Measurements from ENCODE around the gene PRRC2B.

PRRC2B gene

DNA sequence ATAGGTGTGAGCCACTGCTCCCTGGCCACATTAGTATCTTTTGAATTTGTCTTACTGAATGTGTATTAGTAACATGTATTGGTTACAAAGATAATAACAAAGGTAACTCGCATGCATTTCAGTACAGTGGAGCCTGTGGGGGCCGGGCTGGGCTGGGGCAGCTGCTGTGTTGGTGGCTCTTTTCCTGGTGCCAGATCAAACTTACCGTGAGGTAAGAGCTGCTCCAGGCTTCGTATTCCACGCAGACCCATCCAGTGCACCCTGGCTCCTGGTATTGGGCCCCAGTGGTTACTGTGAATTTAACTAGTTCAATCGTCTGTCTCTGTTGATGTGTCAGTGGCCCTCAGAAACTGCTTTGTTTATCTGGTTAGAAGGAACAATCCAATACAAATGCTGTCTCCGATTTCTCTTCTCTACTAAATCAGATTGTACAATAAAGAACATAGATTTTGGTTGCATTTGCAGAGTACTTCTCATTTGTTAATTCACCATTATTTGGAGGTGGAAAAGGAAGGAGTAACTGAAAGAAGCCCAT, 15.6 kb downstream of the PRRC2B start:
- no peak for DNase-seq (ENCODE audit: low read depth)

DNA sequence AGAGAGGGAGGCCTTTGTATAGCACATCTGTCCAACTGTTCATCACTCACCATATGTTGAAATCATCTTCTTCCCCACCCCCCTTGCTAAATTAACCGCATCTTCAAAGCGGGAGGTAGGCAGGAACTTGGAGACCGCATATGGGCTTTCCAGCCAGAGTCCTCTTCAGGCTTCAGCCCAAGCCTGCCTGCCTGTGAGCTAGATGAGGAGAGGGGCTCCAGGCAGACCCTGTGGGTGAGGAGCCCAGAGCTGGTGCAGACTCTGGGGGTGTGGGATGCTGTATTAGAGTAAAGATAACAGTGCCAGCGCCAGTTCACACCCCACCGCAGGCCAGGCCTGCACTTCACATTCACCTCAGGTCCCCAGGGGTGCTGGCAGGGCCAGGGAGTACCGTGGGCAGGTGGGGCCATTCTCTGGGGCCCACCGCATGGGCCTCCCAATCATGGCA, 16.2 kb downstream of the PRRC2B start:
- DNase-seq (ENCODE audit: low read depth), result no peak

DNA sequence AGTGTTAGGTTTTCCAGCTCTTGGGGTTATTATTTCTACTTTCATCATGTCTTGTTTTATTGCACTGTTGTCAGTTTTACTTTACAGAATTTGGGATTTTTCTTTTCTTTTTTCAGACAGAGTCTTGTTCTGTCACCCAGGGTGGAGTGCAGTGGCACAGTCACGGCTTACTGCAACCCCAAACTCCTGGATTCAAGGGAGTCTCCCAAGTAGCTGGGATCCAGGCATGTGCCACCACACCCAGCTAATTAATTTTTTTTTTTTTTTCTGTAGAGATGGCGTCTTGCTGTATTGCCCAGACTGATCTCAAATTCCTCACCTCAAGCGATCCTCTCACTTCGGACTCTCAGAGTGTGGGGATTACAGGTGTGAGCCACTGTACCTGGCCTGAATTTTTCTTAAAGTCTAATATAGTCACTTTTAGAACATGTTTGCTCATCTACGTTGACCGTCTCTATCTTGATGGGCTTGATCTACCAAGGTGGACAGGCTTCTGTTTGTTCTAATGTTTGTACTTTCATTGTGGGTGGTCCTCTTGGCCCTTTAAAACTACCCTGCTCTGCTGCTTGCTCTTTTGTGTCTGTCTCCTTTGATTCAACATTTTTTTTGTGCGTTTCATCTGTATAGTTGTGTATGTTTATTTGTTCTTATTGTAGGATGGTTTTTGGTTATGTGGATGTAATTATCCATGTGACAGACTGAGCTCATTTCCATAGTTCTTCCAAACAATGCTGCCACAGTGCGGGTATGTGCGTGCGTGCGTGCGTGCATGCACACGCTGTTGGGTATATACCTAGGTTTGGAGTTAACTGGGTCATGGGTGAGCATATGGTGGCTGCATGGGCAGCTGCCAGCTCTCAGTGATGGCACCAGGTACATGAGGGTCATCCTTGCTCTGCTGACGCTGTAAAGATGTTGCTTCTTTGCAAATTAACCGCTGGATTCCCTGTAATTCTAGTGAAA, 18.1 kb downstream of the PRRC2B start:
- DNase-seq (ENCODE audit: low read depth), result no peak

DNA sequence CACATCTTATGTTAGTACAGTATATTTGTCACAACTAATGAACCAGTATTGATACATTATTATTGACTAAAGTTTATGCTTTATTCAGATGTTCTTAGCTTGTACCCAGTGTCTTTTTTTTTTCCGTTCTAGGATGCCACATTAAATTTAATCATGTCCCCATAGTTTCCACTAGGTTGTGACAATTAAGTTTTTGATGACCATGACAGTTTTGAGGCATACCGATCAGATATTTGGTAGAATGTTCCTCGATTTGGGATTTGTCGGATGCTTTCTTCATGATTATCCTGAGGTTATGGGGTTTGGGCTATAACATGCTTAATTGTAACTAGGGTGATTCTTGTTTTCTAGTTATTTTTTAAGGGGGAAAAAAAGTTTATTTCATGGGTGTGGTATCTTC, 22.6 kb downstream of the PRRC2B start:
- DNase-seq (ENCODE audit: low read depth), result no peak

DNA sequence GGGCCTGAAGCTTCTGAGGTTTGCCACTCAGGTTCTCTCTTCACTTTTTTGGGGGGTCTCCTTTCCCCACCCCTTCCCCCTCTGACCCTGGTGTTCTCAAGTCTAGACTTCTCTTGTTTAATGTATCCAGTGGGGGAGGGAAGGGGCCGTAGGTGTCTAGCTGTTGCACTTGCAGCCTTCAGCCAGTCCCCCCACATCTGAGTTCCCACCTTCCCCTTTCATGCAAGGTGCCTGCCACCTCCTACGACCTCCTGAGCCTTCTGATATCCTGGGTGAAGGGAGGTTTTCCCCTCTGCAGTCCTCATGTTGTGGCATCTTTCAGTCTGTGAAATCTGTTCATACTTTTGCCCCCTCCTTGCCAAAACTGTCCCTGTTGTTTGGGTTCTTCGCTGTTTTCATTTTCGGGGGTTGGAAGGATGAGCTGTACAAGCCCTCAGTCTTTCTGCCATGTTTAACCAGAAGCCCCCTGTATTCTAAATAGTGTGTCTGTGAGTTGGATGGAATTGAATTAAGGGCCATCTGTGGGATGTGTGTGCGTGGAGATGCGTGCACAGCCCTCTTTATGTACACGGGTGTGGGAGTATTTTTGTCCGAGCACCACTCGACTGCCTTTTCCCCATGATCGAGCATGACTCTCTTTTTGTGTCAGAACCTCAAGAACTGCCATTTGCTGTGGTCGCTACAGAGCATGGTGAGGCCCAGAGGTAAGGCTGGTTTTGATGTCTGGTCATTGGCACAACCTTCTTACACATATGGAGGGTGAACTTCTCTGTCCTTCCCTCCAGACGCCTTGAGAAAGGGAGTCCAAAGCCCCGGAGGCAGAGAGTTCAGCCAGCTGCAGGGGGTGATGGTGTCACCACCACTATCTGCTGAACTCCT, 23.6 kb downstream of the PRRC2B start:
- DNase-seq (ENCODE audit: low read depth), result no peak

DNA sequence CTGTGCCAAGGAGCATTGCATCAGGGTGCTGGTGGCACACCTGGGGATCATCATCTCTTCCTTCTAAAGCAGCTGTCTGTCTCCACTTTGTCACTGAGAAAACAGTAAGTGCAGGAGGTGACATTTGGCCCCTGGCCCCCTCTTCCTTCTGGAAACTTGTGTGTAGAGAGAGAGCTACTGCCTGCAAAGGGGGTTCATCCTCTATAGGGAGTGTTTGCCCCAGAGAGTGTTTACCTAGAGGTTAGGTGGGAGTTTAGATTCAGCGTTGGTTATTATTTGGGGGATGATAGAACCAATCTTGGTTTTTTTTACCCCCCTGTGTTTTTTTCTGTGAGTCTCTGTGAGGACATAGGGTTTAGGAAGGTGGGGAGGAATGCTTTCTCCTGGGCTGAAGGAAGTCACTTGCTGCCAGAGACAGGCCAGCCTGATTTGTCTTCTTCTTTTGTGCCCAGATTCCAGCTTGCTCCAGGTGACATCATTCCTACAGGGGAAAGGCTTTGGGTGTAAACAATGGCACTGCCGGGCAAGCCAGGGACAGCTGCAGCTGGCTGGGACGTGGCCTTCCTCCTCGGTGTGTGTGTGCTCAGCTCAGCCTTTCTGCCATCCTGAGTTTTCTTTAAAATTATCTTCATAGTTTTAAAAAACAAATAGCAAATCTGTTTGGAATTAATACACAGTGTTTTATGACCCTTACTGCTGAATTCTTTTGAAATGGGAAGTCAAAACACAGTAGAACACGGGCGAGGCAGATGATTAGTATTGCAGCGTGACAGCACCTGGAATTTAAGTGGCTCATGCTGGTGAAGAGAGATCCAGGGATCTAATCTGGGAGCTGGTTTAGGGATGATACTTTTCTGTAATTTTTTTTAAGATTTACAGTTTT, 24.5 kb downstream of the PRRC2B start:
- DNase-seq (ENCODE audit: low read depth), result no peak

DNA sequence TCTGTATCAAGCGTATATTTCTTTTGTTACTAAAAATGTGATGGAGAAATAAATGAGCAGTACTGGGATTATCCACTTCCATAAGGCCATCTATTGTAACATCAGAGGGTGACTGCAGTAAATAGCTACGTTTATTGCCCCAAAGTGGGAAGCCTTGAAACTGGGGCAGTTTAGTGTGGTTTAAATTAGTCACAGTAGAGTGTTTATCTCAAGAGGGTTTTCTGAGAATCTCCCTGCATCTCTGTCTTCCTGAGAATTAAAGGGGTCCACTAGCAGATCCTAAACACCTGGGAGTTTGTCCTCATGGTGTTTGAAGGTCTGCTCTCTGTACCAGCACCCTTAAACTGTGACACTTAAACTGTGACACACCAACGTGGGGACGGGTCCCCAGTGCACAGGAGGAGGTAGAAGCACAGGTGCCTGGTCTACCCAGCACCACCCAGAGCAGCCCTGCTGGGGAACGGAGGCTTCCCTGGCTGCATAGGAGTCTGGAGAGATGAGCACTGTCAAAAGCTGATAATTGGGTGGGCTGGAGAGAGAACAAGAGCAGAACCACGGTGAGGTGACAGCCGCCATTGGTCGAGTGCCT, 25.2 kb downstream of the PRRC2B start:
- DNase-seq (ENCODE audit: low read depth), result no peak

DNA sequence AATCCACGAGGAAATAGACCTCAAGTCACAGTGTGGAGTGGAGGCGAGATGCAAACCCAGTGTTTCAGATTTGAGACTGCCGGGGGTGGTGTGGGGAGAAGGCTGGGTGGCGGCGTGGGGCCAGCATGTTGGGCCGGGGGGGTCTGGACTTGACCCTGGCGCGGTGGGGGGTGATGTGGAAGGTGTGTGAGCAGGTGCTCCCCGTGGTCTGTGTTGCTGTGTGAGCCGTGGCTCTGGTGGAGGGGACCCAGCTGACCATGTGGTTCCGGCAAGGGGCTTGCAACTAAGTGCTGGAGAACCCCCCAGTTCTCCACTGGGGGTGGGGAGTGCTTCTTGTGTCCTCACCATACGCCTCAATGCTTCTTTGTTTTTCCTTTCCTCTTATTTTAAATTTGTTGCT, 25.8 kb downstream of the PRRC2B start:
- DNase-seq (ENCODE audit: low read depth), result no peak

DNA sequence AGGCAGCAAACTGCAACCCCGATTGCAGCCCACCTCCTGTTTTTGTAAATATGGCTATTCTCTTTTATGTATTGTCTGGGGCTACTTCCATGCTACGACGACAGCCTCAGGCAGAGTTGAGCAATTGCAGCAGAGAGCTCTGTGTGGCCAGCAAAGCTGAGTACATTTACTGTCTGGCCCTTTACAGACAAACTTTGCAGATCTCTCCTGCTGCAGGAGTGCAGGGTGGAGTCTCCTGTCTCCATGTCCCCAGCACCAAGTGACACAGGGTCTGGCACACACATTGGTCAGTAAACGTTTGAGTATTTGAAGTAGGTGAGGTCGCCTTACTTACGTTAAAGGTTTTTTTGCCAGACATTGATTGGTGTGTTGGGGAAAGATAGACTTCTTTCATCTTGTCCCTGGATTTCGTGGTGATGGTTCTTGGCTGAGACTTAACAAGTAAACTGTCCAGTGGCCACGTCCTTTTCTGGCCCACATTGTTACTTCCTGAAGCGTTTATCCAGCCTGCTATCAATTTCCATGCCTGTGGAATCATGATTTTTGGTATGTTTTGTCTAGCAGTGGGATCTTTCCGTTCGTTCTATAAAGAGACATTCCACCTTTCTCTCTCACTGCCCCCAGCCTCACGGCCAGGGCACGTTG, 27.2 kb downstream of the PRRC2B start:
- DNase-seq (ENCODE audit: low read depth), result no peak

DNA sequence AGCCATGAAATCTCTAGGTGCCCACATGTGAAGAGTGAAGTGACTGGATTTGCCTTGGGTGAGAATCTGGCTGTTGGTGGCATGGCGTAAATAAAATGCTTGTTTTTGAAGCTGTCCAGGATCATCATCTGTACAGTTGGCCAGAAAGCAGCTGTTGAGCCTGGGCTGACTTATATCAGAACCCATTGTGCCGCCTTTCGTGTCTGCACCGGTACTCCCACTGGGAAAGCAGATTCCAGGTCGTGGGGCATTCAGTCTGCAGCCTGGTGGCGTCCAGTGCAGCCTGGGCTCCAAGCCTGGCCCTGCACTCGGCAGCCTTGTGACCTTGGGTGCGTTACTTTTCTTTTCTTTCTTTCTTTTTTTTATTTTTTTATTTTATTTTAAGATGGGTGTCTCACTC, 27.8 kb downstream of the PRRC2B start:
- DNase-seq (ENCODE audit: low read depth), result no peak

DNA sequence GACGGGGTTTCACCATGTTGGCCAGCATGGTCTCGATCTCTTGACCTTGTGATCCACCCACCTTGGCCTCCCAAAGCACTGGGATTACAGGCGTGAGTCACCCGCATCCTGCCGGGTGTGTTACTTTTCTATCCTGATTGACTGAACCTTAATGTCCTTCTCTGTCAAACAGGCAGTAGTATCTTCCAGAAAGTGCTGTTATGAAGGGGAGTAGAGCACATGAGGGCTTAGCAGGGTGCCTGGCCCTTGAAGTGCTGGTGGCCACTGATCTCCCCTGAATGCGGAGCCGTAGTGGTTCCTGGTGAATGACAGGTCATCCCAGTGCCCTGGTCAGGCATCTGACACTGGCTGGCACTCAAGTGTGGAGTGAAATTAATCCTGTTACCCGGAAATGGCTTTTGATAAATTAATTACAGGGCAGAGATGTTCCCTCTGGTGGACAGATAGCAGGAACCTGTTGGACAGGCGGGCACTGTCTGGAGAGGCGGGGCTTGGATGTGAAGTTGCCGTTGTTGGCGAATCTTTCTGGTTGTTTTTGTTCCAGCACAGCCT, 28.4 kb downstream of the PRRC2B start:
- no peak for DNase-seq (ENCODE audit: low read depth)

DNA sequence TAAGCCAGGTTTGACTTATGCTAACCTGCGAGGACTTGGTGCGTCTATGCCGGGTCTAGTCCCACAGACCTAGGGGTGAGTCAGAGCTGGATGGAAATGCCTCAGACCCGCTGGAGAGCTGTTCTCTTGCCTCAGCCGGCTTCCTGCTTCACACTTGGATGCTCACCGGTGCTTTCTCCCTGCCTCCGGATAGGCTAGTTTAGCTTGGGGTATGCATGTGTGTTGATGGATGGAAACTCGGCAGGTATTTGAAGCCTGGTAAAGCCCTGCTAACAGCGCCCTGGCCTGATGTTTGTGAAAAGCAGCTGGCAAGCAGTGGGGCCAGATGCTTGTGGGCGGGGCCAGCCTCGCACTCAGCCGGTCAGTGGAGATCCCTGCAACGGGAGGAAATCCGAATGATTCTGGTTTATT, 29.3 kb downstream of the PRRC2B start:
- peak; percentile 57 for DNase-seq (ENCODE audit: low read depth)

DNA sequence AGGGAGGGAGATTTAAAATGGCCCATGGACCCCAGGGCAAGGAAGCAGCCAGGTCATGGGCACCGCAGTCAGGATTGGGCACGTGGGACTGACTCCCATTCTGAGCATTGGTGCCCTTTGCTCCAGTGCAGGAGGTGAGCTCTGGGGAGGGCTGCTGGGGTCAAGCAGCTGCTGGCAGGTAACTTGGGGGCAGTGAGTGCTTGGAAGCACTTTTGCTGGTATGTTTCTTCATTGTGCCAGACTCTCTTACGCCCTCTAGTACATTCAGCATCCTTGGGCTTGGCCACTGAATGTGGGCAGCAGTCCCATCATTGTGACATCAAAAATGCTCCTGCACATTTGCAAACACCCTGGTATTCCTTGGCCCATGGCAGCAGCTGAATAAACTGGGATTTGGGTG, 32.7 kb downstream of the PRRC2B start:
- DNase-seq (ENCODE audit: low read depth), result no peak

DNA sequence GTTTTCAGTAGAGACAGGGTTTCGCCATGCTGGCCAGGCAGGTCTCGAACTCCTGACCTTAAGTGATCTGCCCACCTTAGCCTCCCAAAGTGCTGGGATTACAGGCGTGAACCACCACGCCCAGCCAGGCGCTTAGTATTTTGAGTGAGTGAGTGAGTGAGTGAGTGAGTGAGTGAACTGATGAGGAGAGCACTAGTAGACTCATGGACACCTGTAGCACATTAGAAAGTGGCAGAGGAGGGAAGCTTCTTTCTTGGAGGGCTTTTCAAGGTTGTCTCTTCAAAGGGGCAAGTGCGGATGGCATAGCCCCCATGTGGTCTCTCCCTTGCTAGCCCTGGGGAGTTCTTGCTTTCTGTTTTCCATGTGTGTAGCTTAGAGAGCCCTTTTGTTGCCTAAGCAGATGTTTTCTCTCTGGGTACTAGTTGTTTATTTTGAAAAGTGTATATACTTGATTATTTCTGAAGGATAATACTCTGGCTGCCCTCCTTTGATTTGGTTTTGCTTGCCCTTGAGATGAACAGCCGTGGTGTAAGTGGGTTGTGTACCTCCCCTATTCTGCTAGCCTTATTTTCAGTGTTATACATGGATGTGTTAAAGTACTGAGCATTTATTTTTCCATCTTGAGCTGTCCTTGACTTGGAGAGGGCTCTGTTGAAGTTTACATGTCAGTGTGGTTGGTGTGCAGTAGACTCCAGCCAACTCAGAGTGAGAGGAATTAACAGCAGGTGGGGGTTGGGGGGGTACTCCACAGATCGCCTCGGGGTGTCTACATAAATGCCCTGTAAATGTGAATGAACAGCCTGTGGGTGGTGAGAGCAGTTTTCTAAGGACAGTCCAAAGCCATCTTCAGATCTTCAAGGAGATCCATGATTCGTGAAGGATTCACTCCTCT, 35.5 kb downstream of the PRRC2B start:
- no peak for DNase-seq (ENCODE audit: low read depth)

DNA sequence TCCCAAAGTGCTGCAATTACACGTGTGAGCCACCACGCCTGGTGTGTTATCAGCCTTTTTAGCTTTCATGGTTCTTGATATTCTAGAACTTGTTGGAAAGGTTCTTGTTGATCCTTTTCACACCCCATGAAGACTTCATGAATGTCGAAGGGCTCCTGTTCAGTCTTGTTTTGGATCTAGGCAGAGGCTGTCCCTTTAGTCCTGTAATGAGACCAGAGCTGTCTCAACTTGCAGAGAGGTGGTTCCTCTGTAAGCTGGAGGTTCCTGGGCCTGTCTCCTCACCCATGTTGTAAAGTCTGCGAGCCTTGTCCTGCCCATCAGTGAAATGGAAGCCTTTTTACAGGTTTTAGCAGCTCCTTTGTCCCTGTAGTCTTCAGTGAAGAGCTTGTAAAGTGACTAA, 38.2 kb downstream of the PRRC2B start:
- DNase-seq (ENCODE audit: low read depth), result no peak

DNA sequence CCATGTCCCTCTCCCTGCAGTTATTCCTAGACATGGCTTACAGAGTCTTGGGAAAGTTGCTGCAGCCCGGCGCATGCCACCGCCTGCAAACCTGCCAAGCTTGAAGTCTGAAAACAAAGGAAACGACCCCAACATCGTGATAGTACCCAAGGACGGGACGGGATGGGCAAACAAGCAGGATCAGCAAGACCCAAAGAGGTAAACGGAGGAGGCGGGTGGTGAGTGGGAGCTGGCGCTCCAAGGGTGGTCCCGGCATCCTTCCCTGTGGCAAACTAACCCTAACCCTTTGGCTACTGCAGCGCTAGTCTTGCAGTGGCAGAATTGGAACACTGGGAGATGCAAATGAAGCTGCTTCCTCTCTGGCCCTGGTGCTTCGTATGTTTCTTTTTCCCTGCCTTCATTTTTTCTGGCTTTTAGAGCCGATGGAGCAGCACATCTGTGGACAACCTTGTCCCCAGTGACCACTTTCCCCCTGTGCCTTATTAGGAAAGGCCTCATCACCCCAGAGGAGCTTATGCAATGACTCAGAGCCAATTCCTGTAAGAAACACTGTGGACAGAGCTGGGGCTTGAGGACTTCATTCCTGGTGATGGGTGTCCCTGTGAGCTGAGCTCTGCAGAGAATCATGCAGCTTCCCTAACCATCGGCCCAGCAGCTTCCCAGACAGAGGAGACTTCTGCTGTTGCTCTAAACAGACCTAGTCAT, 38.9 kb downstream of the PRRC2B start:
- peak; percentile 90 for DNase-seq (ENCODE audit: low read depth)

DNA sequence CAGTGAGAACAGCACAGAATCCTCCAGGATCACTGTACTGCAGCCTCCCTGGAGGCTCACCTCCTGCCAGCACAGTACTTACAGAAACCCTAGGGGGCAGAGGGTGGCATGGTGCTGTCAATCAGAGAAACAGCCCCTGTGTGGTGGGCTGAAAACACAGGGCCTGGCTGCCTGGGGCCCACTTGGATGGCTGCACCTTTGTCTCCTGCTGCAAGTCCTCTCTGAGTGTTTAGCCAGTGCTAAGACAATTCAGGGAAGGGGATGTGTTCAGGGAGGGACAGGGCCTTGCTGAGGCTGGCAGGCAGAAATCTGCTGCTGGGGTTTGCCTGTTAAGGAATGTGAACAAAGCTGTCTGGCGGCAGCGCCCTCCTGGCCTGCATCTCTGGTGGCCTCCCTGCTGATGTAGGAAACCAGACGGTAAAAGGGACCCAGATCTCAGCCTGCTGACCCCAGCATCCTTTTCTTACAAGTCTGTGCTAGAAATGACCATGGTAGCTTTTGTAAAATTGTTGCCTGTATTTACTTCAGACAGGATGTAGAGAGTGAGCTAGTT, 39.5 kb downstream of the PRRC2B start:
- no peak for DNase-seq (ENCODE audit: low read depth)

DNA sequence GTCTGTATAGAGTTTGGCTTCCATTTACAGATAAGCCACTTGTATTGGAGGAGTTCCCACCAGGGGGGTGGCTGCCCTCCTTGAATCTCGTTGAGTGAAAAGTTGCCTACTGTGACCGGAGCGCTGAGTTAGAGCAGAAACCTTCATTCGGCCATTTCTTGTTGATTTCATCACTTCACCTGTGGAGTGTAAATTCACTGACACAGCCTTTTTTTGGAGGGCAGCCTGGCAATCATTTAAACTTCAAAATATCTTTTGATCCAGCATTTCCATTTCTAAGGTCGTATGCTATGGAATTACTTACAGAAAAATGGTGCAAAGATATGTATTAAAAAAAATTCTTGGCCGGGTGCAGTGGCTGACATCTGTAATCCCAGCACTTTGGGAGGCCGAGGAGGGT, 40.8 kb downstream of the PRRC2B start:
- DNase-seq (ENCODE audit: low read depth), result no peak
